ENCODE data around the gene PTGES. TPM values are rescaled to one million over a fixed set of nuclear protein-coding genes. Genes with fewer than 3 reads are reported as not detected.

The PTGES gene
- total and polyA plus RNA-seq, 9 of the 15 experiments (the other 6 are each of a cell fraction or from before 2014, with no cell fraction given), result 0.13 TPM; not detected in 8

DNA sequence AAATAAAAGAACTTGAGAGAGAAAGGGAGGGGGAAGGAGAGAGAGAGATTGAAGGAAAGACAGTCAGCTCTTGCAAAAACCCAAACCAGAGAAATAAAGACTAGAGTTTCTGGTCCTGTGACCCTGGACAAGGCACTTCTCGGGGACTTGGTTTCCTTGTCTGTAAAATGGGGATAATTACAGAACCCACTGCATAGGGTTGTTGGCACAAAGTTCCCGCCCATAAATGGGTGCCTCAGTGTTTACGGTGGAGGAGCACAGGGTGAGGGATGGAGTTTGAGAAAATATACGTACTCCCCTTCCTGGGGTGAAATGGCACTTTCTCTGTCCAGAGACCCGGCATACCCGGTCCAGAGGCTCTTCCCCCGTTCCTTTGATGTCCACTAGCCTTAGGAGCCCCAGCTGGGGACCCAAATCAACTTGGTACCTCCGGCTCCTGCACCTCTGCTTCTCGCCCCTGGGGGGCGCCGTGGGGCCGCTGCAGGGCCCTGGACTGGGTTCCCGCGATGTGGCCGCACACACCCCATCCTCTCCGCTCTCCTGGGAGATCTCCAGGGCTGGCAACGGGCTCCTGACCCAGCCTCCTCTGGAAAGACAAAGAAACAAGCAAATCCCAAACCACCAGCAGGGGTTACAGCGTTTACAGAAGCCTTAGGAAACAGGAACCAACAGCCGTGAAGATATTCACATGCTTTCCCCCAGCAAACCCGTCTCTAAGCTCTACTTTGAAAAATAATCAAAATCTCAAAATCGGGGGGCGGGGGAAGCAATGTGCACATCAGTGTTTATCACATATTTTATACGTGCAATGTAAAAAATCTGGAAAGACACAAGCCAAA is 26.3 kb downstream of the PTGES start (continued):
- TF ChIP-seq, protein P1, sequence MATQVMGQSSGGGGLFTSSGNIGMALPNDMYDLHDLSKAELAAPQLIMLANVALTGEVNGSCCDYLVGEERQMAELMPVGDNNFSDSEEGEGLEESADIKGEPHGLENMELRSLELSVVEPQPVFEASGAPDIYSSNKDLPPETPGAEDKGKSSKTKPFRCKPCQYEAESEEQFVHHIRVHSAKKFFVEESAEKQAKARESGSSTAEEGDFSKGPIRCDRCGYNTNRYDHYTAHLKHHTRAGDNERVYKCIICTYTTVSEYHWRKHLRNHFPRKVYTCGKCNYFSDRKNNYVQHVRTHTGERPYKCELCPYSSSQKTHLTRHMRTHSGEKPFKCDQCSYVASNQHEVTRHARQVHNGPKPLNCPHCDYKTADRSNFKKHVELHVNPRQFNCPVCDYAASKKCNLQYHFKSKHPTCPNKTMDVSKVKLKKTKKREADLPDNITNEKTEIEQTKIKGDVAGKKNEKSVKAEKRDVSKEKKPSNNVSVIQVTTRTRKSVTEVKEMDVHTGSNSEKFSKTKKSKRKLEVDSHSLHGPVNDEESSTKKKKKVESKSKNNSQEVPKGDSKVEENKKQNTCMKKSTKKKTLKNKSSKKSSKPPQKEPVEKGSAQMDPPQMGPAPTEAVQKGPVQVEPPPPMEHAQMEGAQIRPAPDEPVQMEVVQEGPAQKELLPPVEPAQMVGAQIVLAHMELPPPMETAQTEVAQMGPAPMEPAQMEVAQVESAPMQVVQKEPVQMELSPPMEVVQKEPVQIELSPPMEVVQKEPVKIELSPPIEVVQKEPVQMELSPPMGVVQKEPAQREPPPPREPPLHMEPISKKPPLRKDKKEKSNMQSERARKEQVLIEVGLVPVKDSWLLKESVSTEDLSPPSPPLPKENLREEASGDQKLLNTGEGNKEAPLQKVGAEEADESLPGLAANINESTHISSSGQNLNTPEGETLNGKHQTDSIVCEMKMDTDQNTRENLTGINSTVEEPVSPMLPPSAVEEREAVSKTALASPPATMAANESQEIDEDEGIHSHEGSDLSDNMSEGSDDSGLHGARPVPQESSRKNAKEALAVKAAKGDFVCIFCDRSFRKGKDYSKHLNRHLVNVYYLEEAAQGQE (IDR thresholded peaks at IDR 0.05; ENCODE audit: borderline replicate concordance), result peak; percentile 90
- TF ChIP-seq, protein P1 (CRISPR knock-in tag; IDR thresholded peaks at IDR 0.05; ENCODE audit: low read depth), result peak; percentile 74
- TF ChIP-seq, protein P2, sequence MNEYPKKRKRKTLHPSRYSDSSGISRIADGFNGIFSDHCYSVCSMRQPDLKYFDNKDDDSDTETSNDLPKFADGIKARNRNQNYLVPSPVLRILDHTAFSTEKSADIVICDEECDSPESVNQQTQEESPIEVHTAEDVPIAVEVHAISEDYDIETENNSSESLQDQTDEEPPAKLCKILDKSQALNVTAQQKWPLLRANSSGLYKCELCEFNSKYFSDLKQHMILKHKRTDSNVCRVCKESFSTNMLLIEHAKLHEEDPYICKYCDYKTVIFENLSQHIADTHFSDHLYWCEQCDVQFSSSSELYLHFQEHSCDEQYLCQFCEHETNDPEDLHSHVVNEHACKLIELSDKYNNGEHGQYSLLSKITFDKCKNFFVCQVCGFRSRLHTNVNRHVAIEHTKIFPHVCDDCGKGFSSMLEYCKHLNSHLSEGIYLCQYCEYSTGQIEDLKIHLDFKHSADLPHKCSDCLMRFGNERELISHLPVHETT (CRISPR knock-in tag; conservative IDR thresholded peaks at IDR 0.05 in 1 of 2, IDR thresholded peaks at IDR 0.05 in 1 of 2), result no peak
- no peak for TF ChIP-seq RNF2 (IDR thresholded peaks at IDR 0.05)
- no peak for TF ChIP-seq ZNF707 (CRISPR knock-in tag; conservative IDR thresholded peaks at IDR 0.05)
- TF ChIP-seq, protein P3, sequence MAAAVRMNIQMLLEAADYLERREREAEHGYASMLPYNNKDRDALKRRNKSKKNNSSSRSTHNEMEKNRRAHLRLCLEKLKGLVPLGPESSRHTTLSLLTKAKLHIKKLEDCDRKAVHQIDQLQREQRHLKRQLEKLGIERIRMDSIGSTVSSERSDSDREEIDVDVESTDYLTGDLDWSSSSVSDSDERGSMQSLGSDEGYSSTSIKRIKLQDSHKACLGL (CRISPR knock-in tag; IDR thresholded peaks at IDR 0.05; ENCODE audit: borderline replicate concordance, poor library complexity, severe bottlenecking), result no peak
- TF ChIP-seq, protein P4, sequence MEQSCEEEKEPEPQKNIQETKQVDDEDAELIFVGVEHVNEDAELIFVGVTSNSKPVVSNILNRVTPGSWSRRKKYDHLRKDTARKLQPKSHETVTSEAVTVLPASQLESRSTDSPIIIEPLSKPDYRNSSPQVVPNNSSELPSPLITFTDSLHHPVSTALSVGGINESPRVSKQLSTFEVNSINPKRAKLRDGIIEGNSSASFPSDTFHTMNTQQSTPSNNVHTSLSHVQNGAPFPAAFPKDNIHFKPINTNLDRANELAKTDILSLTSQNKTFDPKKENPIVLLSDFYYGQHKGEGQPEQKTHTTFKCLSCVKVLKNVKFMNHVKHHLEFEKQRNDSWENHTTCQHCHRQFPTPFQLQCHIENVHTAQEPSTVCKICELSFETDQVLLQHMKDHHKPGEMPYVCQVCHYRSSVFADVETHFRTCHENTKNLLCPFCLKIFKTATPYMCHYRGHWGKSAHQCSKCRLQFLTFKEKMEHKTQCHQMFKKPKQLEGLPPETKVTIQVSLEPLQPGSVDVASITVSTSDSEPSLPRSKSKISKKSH (CRISPR knock-in tag; IDR thresholded peaks at IDR 0.05), result no peak
- no peak for TF ChIP-seq ZNF75A (CRISPR knock-in tag; IDR thresholded peaks at IDR 0.05)
- 0 out of 2 replicates have a peak, but pooled peaks have one; percentile 31 for TF ChIP-seq ESRRA (IDR thresholded peaks at IDR 0.05; ENCODE audit: borderline replicate concordance, low read depth)
- no peak for TF ChIP-seq RBM34 (IDR thresholded peaks at IDR 0.05; ENCODE audit: borderline replicate concordance, insufficient read depth, low read length)
- no peak for TF ChIP-seq ZNF778 (CRISPR knock-in tag; IDR thresholded peaks at IDR 0.05)
- no peak for TF ChIP-seq FOXJ3 (CRISPR knock-in tag; IDR thresholded peaks at IDR 0.05)
- no peak for TF ChIP-seq LCOR (CRISPR knock-in tag; IDR thresholded peaks at IDR 0.05)
